Amniotic stem cell (primary cell): ENCODE measurements around the gene FHAD1.

Experiments
- DNase-seq: peaks from one replicate; lab custom pipeline; 2025; lab: John Stamatoyannopoulos, UW

Gene FHAD1

GRCh38 chr1:15439325-15439724 lies 192.3 kb downstream of the FHAD1 start:
- DNase-seq: no peak

- DNase-seq: no peak
Measured at GRCh38 chr1:15440357-15440756, 193.3 kb downstream of the FHAD1 start.

- no peak for DNase-seq
Measured at GRCh38 chr1:15441247-15441646, 194.2 kb downstream of the FHAD1 start.

- DNase-seq: no peak
Measured at GRCh38 chr1:15442119-15442518, 195.1 kb downstream of the FHAD1 start.

GRCh38 chr1:15442759-15443158 lies 195.7 kb downstream of the FHAD1 start:
- no peak for DNase-seq

GRCh38 chr1:15443281-15443680 lies 196.3 kb downstream of the FHAD1 start:
- no peak for DNase-seq

GRCh38 chr1:15444468-15445389 lies 197.7 kb downstream of the FHAD1 start:
- no peak for DNase-seq

GRCh38 chr1:15445390-15446122 lies 198.5 kb downstream of the FHAD1 start:
- no peak for DNase-seq

- no peak for DNase-seq
Measured at GRCh38 chr1:15446212-15446611, 199.2 kb downstream of the FHAD1 start.
